ENCODE data around the gene VWF.

Gene VWF

DNA sequence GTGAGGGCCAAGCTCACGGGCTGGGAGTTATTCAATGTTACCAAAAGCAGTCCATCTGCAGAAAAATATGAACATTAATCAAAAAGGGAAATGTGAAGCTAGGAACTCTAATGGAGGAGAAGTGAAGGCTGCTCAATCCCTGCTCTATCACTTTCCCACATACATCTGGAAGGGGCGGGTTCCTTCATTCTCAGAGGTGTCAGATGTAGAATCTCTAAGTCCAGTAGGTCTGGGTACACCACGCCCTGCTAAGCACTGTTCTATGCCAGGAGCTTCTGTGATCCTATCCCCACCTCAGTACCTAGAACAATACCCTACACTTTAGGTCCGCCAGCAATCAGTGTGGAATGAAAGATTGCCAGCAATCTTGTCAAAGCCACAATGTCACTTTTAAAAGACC, 142.4 kb downstream of the VWF start:
- no peak for DNase-seq (ENCODE audit: low spot score)

DNA sequence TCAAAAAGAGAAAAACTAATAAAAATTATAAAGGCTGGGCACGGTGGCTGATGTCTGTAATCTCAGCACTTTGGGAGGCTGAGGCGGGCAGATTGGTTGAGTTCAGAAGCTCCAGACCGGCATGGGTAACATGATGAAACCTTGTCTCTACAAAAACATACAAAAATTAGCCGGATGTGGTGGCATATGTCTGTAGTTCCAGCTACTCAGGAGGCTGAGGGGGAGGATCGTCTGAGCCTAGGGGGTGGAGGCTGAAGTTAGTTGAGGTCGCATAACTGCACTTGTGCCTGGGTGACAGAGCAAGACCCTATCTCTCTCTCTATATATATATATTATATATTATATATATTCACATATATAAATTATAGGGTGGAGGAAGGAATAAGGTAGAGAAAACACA, 146.9 kb downstream of the VWF start:
- no peak for DNase-seq (ENCODE audit: low spot score)

DNA sequence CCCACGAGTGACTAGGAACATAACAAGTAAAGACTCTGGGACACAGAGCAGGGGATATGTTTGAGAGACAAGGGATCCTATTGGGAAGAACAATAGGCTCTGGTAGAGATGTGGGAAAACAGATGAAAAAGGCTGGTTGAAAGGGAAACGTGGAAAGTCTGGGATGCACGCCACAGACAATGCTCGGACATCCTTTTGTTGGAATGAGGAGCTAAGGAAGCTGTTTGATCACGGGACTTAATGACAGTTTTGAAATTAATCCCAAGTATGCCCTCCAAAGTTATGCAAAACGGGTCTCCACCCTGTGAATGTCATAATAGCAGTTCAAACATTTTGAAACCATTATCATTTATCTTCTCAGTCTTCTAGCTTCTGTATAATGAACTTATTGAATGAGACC, 147.8 kb downstream of the VWF start:
- no peak for DNase-seq (ENCODE audit: low spot score)

DNA sequence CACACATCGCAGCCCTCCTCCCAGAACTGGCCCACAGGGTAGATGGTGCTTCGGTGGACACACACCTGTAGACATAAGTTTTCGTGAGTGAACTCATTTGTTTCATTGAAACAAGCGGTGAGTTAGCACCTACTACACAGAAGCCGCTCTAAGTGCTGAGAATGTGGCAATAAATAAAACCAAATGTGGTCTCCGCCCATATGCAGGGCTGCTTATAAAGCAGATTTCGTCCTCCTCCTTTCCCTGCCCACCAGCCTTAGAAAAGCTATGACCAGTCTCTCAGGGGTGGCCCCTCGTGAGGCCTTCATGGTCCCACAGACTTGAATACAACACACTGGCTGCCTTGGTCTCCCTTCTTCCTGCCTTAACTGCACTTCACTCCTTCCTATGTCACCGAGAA, 148.3 kb downstream of the VWF start:
- DNase-seq (ENCODE audit: low spot score) = no peak

DNA sequence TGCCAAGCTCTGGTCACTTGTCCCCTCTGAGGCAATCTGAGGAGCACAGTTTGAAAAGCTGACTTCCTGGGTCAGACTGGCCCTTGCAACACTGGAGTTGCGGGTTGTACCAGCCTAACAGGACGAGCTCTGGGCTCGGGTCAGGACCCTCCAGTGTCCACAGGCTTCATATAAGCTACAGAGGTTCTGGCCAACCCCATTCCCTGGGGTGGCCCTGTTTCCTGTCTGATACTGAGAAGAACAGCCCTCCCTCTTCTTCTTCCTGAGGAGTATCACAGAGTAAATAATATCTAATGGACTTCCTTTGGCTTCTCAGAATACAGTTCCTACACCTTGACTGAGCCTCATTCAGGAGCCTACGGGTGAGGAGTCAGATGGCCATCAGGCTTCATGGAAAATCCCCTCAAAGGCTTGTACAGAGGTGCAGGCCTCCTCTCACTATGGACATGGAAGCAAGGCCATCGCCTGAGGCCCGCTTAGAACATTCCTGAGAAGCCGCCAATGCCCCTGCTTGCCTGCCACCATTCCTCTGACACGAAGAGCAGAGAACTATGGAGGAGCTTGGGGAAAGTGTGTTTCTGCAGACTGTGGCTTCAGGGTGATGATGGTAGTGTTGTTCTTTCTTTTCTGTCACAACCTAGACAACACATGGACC, 150.9 kb downstream of the VWF start:
- DNase-seq (ENCODE audit: low spot score) = no peak

DNA sequence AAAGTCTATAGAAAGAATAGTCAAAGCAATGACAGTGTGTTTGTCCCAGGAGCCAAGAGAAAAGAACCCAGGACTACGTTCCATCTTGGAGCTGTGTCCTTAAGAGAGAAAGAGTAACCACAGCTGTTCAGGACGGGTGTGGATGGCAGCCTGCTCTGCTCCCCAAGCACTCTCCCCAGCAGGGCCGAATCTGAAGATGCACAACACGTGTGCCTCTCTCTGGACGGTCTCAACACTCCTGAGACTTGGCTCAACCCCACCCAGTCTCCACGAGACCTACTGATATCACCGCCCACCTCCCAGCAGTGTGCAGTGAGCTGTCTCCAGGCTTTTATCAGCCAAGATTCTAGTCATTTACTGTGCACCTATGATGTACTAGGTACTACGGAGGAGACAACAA, 152.1 kb downstream of the VWF start:
- DNase-seq (ENCODE audit: low spot score) = no peak

DNA sequence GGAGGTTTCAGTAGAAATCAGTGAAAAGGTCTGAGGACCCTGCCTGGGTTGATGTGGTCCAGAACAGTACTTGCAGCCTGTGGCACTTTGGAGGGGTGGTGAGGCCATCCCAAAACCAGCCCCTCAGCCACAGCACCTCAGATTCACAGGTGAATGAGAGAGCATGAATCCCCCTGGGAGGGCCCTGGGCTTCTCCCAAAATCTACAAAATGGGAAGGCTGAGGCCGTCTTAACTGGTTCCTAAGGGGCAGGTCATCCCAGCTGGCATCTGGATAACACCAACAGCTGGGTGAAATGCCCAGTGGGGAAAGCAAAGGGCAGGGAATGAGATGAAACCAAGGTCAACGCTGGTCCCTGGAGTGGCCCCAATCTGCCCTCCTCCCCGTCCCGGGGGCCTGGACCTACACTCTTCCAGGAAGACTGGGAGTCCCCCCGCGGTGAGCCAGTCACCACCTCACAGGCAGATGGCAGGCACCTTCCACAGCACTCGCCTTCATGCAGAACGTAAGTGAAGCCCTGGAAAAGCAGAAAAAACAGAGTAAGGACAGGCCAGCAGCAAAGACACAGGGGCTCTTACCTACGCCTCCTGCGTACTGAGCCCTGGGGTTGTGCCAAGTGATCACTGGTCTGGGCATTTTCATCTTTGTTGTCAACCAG, 153.1 kb downstream of the VWF start:
- DNase-seq (ENCODE audit: low spot score) = no peak

DNA sequence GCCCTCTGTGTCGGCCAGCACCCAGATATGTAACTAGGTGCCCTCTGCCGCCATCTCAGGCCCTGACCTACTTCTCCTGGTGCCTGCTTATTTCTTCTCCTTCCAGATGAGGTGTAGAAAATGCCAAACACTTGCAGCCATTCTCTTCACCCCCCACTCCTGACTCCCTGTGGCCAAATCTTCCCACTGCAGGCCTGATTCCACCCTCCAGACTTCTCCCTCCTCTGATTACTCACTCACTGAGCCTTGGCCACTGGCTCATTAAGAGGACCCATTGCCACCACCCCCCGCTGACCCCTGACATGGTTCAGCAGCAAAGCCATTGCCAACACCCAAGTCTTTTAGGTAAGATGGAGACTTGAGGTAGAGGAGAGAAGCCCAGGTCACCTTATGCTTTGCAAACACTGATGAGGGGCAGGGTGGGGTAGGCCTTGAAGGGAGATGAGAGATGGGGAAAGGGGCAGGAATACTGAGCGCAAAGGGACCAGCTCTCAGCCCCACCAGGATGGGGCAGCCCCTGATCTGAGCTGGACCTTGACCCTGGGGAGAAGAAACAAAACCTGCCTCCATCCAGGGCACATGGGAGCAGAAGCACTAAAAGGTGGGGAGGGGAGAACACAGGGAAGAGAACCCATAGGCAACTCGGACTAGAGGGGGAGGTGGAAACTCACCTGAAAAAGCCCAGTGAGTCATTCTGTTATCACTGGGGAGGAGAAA, 154.3 kb downstream of the VWF start:
- no peak for DNase-seq (ENCODE audit: low spot score)

DNA sequence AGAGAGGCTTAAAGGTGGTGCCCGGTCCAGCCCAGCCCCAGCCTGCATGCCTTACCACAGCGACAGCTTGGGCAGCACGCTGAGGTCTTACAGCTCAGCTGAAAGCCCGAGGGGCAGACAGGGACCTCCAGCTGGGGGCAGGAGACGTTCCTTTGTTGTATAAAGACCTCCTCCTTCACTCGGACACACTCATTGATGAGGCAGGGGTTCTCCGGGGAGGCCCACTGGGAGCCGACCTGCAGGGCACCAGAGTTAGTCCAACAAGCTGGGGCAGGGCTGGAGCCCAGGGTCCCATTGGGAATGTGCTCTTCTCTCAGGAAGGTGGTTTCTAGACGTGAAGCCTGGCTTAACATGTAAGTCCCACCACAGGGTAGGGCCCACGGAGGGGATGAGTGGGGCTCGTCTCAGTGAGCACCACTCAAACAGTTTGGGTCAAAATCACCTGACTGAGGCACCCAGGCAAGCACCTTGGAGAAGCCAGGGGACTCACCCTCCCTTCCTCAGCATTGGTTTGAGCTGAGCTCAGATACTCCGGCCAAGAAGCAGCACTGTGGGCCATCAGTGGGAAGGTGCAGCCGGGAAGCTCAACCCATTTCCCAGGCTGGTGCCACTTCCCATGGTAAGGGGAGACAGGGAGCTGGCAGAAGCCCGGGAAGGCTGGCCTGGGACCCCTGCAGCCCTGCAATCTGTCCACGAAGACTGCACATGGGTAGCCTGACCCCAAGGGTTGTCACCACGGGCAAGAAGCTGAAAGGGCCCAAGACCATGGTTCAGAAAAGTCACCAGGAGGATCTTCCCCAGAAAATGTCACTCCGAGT, 155.1 kb downstream of the VWF start:
- DNase-seq (ENCODE audit: low spot score) = no peak

DNA sequence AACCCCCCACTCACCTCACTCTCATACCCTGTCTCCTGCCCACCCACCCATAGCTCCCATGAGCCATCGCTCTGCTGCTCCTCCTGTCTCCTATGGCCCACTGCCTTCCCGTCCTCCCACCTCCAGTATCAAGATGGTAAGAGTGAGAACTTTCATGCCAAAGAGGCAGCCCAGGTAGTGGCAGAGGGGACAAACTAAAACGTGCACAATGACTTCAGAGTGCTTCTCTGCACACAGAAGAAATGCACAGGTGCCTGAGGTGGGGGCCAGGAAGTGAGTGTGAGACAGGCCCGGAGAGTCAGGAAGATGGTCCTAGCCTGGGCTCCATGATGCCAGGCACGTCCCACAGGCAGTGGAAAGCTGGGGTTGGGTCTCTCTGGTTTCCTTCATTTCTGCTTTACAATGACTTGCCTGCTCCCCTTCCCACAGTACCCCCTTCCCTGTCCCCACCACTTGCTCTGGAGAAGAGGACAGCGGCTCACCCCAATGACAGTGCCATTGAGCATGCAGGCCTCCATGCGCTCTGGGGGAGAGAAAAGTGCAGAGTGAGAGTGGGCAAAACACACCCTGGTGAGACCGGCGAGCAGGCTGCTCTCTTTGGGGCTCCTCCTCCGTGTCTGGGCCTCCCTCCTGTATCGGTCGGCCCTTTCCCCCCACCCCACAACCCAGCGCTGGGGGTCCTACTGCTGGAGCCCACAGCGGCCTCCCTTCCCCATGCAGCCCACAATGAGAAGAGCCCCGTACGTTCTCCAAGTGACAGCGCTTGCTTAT, 156.6 kb downstream of the VWF start:
- no peak for DNase-seq (ENCODE audit: low spot score)

DNA sequence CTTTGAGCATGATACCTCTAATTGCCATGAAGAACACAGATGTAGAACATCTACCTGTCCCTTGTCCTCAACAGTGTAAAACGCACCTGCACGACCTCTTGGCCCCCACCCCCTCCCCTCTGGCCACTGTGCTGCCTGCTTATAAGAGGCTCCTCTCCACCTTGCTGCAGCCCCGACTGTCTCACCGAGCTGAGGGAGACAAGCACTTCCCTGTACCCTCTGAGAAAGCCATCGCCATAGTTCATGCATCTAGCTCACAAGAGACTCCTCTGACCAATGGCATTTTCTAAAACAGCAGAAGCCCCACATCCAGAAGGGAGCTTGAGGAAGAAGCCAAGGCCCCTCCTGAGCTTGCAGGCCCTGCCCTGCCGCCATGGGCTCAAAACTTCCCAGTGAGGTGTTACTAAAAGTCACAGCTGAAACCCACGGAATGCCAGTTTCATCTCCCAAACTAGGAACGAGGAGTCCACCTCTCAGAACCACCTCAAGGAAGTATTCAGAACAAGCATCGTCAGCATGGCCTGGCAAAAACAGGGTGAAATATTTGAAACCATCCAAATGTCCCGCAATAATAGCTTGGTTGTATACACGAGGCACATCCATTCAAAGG, 157.9 kb downstream of the VWF start:
- no peak for DNase-seq (ENCODE audit: low spot score)

DNA sequence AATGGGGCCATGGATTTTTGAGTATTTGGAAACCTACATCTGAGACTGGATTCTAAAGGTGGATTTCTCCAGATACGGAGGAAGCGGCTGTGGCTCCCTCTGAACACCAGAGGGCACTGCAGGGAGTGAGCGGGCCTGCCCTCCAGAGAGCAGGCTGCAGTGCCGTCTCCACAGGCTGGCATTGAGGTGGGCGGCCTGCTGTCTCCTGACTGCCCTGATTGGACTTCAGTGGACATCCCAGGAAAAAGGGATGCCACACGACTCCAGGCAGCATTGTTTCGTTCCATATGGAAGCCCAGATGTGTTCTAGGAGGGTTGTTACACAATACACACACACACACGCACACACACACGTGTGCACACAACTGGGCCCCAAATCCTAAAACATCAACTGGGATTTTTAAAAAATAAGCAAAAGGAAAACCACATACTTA, 158.5 kb downstream of the VWF start:
- peak; percentile 50 for DNase-seq (ENCODE audit: low spot score)

DNA sequence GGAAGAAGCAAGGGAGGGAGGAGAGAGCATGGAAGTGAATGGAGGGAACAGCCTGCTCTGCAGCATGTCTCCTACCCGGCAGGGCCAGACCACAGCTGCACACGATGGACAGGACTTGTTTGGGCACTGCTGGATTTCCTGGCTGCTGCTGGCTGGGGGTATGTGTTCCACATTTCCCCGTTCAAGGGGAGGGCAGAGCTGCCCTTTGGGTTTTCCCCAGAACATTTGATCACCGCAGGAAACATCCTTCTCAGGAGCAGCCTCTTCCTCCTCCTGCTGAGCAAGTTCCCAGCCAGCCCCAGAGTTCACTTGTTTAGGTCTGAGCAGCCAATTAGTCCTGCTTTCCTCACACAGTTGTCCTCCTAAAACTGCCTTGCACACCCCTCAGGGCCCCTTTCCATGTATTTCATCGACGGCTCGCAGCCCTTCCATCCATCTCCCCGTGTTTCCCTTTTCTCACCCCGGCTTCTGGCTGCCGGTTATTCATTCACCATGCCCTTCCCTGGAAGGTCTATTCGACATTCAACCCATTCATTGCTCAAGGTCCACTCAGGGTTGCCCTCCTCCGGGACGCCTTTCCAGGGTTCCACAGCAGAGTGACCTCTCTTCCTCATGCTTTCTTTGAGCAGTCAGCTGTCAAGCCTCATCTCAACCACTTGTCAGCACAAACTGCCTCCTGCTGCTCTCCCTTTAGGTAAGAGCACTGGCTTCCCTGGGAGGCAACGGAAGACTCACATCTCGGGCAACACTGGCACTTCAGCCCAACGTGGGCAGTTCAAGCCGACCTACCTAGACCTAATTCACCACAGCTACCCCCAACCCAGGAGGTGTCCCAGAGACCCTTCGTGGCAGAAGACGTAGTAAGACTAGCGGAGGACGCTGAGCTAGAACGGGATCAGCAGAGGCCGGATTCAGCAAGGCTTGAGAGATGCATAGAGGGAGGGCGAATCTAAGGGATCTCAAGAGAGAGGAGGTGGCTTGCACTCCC, 159.3 kb downstream of the VWF start:
- no peak for DNase-seq (ENCODE audit: low spot score)

DNA sequence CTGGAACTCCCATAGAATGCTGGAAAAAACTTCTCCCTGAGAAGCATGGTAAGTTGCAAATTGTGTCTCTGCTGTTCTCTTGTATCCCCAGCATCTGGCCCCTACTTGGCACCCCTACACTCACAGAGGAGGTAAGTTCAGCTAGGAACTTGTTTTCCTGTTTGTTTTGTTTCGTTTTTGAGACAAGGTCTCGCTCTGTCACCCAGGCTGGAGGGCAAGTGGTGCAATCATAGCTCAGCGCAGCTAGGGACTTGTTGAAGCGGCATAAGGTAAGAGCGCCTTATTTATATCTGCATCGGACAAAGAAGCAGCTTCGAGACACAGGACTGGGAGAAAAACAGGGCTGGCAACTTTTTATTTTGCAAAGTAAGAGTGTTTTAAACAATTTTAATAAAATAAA, 161.0 kb downstream of the VWF start:
- DNase-seq (ENCODE audit: low spot score) = no peak

DNA sequence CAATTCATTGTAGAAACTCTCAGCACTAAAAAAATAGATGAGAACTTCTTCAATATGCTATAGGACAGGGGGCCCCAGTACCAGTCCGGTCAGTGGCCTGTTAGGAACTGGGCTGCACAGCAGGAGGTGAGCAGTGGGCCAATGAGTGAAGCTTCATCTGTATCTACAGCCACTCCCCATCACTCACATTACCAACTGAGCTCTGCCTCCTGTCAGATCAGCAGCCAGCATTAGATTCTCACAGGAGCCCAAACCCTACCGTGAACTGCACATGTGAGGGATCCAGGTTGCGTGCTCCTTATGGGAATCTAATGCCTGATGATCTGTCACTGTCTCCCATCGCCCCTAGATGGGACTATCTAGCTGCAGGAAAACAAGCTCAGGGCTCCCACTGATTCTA, 163.7 kb downstream of the VWF start:
- no peak for DNase-seq (ENCODE audit: low spot score)

DNA sequence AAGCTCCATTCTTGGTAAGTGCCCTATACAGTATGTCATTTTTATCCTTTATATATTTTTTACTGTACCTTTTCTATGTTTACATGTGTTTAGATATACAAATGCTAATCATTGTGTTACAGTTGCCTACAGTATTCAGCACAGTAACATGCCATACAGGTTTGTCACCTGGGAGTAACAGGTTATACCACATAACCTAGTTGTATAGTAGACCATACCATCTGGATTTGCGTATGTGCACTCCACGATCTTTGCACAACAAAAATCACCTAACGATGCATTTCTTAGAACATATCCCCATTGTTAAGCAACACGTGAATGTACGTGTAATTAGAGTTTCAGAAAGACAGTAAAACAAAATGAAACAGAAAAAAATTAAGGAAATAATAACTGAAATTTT, 167.5 kb downstream of the VWF start:
- DNase-seq (ENCODE audit: low spot score) = no peak

DNA sequence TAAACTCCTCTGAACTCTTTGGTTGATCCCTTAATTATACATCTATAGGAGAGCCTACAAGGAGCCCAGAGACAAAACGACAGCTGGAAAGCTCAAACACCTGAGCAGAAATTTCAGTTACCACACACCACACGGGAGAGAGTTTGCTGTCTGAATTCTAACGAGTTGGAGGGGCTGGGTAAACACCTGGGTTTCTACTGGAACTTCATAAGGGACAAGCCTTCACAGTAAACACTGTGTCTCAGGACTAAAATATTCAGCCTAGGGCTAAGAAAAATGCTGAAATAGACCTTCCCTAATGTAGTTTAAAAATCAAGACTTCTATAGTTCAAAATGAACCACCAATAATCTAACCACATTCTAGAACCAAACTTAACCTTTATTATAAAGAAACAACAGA, 169.8 kb downstream of the VWF start:
- DNase-seq (ENCODE audit: low spot score) = no peak

DNA sequence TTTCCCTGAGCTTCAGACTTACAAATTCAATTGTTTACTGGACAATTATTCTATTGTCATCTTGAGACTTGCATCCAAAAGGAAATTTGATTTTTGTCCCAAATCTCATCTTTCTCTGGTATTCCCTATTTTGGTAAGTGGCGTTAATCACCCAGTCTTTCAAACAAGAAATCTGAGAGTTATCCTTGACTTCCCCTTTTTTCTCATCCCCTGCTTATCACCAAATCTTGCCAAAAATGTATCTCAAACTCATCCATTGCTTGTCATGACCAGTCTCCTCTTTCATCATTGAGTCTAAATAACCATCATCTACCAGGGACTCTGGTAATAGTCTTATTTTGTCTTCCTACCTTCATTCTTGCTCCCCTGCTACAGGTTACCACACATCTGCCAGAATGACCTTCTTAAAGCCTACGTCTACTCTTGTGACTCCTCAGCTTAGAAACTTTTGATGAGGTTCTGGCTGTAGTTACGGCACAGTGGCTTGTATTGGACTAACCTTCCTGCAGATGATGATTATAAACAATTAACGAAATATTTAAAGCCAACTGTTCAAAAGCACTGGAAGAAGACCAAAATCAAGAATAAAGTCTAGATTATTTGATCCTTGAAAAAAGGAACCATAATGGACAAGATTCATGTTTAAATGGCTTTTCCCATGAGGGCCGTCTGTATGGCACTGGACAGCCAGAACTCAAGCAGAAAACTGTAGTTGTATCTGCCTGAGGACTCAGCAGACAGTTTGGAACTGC, 170.5 kb downstream of the VWF start:
- no peak for DNase-seq (ENCODE audit: low spot score)

DNA sequence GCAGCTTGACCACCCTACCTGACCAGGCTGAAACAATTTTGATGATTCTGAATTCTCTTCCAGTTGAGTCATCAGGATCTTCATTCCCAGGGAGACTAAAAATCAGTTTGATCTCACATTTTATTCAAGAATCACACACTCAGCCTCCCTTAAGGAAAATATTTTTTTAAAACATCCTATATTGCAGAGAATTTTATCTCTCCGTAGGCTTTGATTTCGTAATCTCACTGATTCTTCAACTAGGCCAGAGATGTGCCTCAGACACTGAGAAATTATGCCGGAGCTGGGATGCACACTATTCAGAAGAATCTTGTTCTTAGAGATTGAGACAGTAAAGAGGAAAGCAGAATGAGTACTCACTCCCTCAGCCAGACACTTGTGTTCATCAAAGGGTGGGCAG, 172.4 kb downstream of the VWF start:
- DNase-seq (ENCODE audit: low spot score) = no peak

Data from HuH-7.5 (cell line).